ENCODE results near the gene FAU.

FAU gene

DNA sequence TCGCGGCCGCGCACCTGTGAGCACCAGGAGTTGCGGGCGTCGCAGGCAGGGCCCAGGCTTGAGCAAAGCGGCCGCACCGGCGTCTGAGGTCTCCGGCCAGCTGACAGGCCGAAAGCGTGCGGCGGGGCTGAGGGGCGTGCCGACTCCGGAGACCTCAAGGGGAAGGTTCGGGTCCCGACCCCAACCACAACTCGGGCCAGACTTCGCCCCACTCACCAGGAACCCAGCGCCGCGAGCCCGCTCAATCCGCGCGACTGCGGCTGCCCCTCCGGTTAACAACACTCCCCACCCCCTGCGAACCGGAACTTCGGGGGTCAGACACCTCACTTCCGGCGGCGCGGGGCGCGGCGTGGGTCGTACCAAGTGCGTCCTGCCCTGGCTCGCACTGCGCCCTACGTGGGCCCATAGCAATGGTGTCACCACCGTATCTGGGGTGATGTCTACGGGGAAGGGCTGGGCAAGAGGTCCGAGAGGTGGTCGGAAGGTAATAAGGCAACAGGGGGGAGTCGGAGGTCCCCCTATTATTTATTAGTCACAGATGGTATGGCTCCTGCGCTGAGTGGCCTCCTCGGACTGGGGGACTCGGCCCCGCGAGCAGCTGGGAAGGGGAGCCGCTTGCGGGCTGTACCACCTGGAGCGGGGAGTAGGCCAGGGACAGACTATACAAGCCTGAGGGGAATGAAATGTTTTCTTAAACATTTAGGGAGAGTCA, 12.5 kb upstream of the FAU start, which contains the start of gene SYVN1 (continued):
- TF ChIP-seq ZNF140 (tag by site-specific recombination; IDR thresholded peaks at IDR 0.05): no peak
- TF ChIP-seq ZNF560 (tag by site-specific recombination; IDR thresholded peaks at IDR 0.05; ENCODE audit: borderline replicate concordance): no peak
- peak; percentile 74 for TF ChIP-seq KLF16 (tag by site-specific recombination; IDR thresholded peaks at IDR 0.05)
- TF ChIP-seq, protein P1, sequence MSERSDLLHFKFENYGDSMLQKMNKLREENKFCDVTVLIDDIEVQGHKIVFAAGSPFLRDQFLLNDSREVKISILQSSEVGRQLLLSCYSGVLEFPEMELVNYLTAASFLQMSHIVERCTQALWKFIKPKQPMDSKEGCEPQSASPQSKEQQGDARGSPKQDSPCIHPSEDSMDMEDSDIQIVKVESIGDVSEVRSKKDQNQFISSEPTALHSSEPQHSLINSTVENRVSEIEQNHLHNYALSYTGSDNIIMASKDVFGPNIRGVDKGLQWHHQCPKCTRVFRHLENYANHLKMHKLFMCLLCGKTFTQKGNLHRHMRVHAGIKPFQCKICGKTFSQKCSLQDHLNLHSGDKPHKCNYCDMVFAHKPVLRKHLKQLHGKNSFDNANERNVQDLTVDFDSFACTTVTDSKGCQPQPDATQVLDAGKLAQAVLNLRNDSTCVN (tag by site-specific recombination; optimal IDR thresholded peaks at IDR 0.05): peak; percentile 89
- TF ChIP-seq, protein P2, sequence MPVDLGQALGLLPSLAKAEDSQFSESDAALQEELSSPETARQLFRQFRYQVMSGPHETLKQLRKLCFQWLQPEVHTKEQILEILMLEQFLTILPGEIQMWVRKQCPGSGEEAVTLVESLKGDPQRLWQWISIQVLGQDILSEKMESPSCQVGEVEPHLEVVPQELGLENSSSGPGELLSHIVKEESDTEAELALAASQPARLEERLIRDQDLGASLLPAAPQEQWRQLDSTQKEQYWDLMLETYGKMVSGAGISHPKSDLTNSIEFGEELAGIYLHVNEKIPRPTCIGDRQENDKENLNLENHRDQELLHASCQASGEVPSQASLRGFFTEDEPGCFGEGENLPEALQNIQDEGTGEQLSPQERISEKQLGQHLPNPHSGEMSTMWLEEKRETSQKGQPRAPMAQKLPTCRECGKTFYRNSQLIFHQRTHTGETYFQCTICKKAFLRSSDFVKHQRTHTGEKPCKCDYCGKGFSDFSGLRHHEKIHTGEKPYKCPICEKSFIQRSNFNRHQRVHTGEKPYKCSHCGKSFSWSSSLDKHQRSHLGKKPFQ (tag by site-specific recombination; IDR thresholded peaks at IDR 0.05): 0 out of 2 replicates have a peak, but pooled peaks have one; percentile 13
- TF ChIP-seq, protein P3, sequence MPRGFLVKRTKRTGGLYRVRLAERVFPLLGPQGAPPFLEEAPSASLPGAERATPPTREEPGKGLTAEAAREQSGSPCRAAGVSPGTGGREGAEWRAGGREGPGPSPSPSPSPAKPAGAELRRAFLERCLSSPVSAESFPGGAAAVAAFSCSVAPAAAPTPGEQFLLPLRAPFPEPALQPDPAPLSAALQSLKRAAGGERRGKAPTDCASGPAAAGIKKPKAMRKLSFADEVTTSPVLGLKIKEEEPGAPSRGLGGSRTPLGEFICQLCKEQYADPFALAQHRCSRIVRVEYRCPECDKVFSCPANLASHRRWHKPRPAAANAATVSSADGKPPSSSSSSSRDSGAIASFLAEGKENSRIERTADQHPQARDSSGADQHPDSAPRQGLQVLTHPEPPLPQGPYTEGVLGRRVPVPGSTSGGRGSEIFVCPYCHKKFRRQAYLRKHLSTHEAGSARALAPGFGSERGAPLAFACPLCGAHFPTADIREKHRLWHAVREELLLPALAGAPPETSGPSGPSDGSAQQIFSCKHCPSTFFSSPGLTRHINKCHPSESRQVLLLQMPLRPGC (tag by site-specific recombination; IDR thresholded peaks at IDR 0.05): no peak
- TF ChIP-seq KLF10 (tag by site-specific recombination; IDR thresholded peaks at IDR 0.05): peak; percentile 23; the same call in 1 of the 2 replicates
- no peak; the same call in 1 of the 2 replicates for TF ChIP-seq FEZF1 (tag by site-specific recombination; IDR thresholded peaks at IDR 0.05)
- peak; percentile 36; the same call in 1 of the 2 replicates for TF ChIP-seq YY1 (tag by site-specific recombination; IDR thresholded peaks at IDR 0.05)
- TF ChIP-seq ZNF239 (tag by site-specific recombination; IDR thresholded peaks at IDR 0.05): no peak
- no peak for TF ChIP-seq ZNF350 (tag by site-specific recombination; IDR thresholded peaks at IDR 0.05)
- no peak for TF ChIP-seq ZNF121 (tag by site-specific recombination; IDR thresholded peaks at IDR 0.05)
- TF ChIP-seq, protein P4, sequence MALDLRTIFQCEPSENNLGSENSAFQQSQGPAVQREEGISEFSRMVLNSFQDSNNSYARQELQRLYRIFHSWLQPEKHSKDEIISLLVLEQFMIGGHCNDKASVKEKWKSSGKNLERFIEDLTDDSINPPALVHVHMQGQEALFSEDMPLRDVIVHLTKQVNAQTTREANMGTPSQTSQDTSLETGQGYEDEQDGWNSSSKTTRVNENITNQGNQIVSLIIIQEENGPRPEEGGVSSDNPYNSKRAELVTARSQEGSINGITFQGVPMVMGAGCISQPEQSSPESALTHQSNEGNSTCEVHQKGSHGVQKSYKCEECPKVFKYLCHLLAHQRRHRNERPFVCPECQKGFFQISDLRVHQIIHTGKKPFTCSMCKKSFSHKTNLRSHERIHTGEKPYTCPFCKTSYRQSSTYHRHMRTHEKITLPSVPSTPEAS (tag by site-specific recombination; IDR thresholded peaks at IDR 0.05): no peak
- TF ChIP-seq TCF7L2 (IDR thresholded peaks at IDR 0.05; ENCODE audit: borderline replicate concordance, low read depth, low read length): no peak
- TF ChIP-seq BCL11A (tag by site-specific recombination; IDR thresholded peaks at IDR 0.05; ENCODE audit: low read depth): no peak
- TF ChIP-seq SP3 (tag by site-specific recombination; IDR thresholded peaks at IDR 0.05): peak; percentile 54
- TF ChIP-seq ZNF223 (tag by site-specific recombination; IDR thresholded peaks at IDR 0.05): no peak
- peak; percentile 76; the same call in 1 of the 2 replicates for TF ChIP-seq ZNF2 (tag by site-specific recombination; IDR thresholded peaks at IDR 0.05)
- no peak for TF ChIP-seq ZNF426 (tag by site-specific recombination; IDR thresholded peaks at IDR 0.05)
- TF ChIP-seq ZFP41 (tag by site-specific recombination; IDR thresholded peaks at IDR 0.05; ENCODE audit: borderline replicate concordance): no peak
- no peak for TF ChIP-seq ZNF521 (tag by site-specific recombination; IDR thresholded peaks at IDR 0.05)
- no peak; the same call in 1 of the 2 replicates for TF ChIP-seq ZSCAN23 (tag by site-specific recombination; IDR thresholded peaks at IDR 0.05)
- no peak for TF ChIP-seq ZNF626 (tag by site-specific recombination; IDR thresholded peaks at IDR 0.05)
- no peak for TF ChIP-seq ZNF777 (tag by site-specific recombination; IDR thresholded peaks at IDR 0.05; ENCODE audit: borderline replicate concordance)
- TF ChIP-seq, protein P5, sequence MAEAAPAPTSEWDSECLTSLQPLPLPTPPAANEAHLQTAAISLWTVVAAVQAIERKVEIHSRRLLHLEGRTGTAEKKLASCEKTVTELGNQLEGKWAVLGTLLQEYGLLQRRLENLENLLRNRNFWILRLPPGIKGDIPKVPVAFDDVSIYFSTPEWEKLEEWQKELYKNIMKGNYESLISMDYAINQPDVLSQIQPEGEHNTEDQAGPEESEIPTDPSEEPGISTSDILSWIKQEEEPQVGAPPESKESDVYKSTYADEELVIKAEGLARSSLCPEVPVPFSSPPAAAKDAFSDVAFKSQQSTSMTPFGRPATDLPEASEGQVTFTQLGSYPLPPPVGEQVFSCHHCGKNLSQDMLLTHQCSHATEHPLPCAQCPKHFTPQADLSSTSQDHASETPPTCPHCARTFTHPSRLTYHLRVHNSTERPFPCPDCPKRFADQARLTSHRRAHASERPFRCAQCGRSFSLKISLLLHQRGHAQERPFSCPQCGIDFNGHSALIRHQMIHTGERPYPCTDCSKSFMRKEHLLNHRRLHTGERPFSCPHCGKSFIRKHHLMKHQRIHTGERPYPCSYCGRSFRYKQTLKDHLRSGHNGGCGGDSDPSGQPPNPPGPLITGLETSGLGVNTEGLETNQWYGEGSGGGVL (tag by site-specific recombination; IDR thresholded peaks at IDR 0.05): no peak
- TF ChIP-seq GLIS2 (tag by site-specific recombination; IDR thresholded peaks at IDR 0.05): peak; percentile 94
- no peak for TF ChIP-seq ZNF610 (tag by site-specific recombination; IDR thresholded peaks at IDR 0.05; ENCODE audit: borderline replicate concordance)
- no peak for TF ChIP-seq ZNF768 (tag by site-specific recombination; IDR thresholded peaks at IDR 0.05)
- no peak for TF ChIP-seq ZNF114 (tag by site-specific recombination; IDR thresholded peaks at IDR 0.05)
- TF ChIP-seq ZNF248 (tag by site-specific recombination; IDR thresholded peaks at IDR 0.05): no peak
- TF ChIP-seq, protein P6, sequence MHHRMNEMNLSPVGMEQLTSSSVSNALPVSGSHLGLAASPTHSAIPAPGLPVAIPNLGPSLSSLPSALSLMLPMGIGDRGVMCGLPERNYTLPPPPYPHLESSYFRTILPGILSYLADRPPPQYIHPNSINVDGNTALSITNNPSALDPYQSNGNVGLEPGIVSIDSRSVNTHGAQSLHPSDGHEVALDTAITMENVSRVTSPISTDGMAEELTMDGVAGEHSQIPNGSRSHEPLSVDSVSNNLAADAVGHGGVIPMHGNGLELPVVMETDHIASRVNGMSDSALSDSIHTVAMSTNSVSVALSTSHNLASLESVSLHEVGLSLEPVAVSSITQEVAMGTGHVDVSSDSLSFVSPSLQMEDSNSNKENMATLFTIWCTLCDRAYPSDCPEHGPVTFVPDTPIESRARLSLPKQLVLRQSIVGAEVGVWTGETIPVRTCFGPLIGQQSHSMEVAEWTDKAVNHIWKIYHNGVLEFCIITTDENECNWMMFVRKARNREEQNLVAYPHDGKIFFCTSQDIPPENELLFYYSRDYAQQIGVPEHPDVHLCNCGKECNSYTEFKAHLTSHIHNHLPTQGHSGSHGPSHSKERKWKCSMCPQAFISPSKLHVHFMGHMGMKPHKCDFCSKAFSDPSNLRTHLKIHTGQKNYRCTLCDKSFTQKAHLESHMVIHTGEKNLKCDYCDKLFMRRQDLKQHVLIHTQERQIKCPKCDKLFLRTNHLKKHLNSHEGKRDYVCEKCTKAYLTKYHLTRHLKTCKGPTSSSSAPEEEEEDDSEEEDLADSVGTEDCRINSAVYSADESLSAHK (tag by site-specific recombination; IDR thresholded peaks at IDR 0.05): no peak

Measured in HEK293 (cell line).